Measurements from ENCODE around the gene MUC5AC. TPM values are rescaled to one million over a fixed set of nuclear protein-coding genes. Genes with fewer than 3 reads are reported as not detected.

Gene MUC5AC
- total RNA-seq, 4 donors from 2014 or later: under 0.01 TPM; not detected in 1

- intact Hi-C loops (cut with DNase I): no loop called here
- Histone ChIP-seq H3K27ac (replicated peaks in 1 of 4) (no peak overlapping the region), H3K27me3 (peaks cover 0 to 57% (median 0%) of the 10 kb centered on the region in 4 donors), H3K9me3 (no peaks in the 10 kb centered on the region), H3K4me3 (no peak overlapping the region), H3K4me1 (no peaks in the 10 kb centered on the region), H3K36me3 (no peaks in the 10 kb centered on the region)
- DNase-seq (ENCODE audit: extremely low spot score): no peak
- no peak for TF ChIP-seq POLR2AphosphoS5 (IDR thresholded peaks at IDR 0.05)
- no peak for TF ChIP-seq POLR2A (IDR thresholded peaks at IDR 0.05; ENCODE audit: low read depth)
- WGBS: 85% methylated on average over 21 of the region's 22 CpGs
These were observed 17.9 kb downstream of the MUC5AC start for GRCh38 chr11:1175461-1176223.

GRCh38 chr11:1176224-1177019 lies 18.7 kb downstream of the MUC5AC start:
- DNase-seq (ENCODE audit: extremely low spot score): no peak
- no CpG with 5 or more reads among the region's 32 CpGs for WGBS

GRCh38 chr11:1177020-1177770 lies 19.4 kb downstream of the MUC5AC start:
- TF ChIP-seq POLR2AphosphoS5 (IDR thresholded peaks at IDR 0.05): no peak
- TF ChIP-seq EP300 (IDR thresholded peaks at IDR 0.05): no peak
- no peak for TF ChIP-seq CTCF (IDR thresholded peaks at IDR 0.05)
- no peak for TF ChIP-seq POLR2A (IDR thresholded peaks at IDR 0.05; ENCODE audit: low read depth)
- Histone ChIP-seq H3K4me1 (no peaks in the 10 kb centered on the region), H3K4me3 (no peak overlapping the region), H3K27ac (replicated peaks in 1 of 4) (no peak overlapping the region), H3K9me3 (no peaks in the 10 kb centered on the region), H3K27me3 (peaks cover 0 to 64% (median 0%) of the 10 kb centered on the region in 4 donors), H3K36me3 (no peaks in the 10 kb centered on the region)
- no peak for DNase-seq (ENCODE audit: extremely low spot score)
- WGBS: 89% methylated on average over 17 of the region's 34 CpGs
- intact Hi-C loops (cut with DNase I): no loop called here

More at GRCh38 chr11:1176224-1177019, 18.7 kb downstream of the MUC5AC start:
- no peak for TF ChIP-seq CTCF (IDR thresholded peaks at IDR 0.05)
- TF ChIP-seq POLR2A (IDR thresholded peaks at IDR 0.05; ENCODE audit: low read depth): no peak
- TF ChIP-seq POLR2AphosphoS5 (IDR thresholded peaks at IDR 0.05): no peak
- TF ChIP-seq EP300 (IDR thresholded peaks at IDR 0.05): no peak
- intact Hi-C loops (cut with DNase I): no loop called here
- Histone ChIP-seq H3K27ac (replicated peaks in 1 of 4) (no peak overlapping the region), H3K27me3 (peaks cover 0 to 64% (median 0%) of the 10 kb centered on the region in 4 donors), H3K4me3 (no peak overlapping the region), H3K9me3 (no peaks in the 10 kb centered on the region), H3K36me3 (no peaks in the 10 kb centered on the region), H3K4me1 (no peaks in the 10 kb centered on the region)

GRCh38 chr11:1177771-1178090 lies 20.0 kb downstream of the MUC5AC start:
- intact Hi-C loops (cut with DNase I): no loop called here
- TF ChIP-seq EP300 (IDR thresholded peaks at IDR 0.05): no peak
- no peak for TF ChIP-seq CTCF (IDR thresholded peaks at IDR 0.05)
- no peak for TF ChIP-seq POLR2A (IDR thresholded peaks at IDR 0.05; ENCODE audit: low read depth)
- TF ChIP-seq POLR2AphosphoS5 (IDR thresholded peaks at IDR 0.05): no peak
- DNase-seq (ENCODE audit: extremely low spot score): no peak
- 95% methylated on average over 2 of the region's 12 CpGs for WGBS
- Histone ChIP-seq H3K4me1 (no peaks in the 10 kb centered on the region), H3K27me3 (peaks cover 0 to 64% (median 0%) of the 10 kb centered on the region in 4 donors), H3K27ac (replicated peaks in 1 of 4) (no peak overlapping the region), H3K36me3 (no peaks in the 10 kb centered on the region), H3K9me3 (no peaks in the 10 kb centered on the region), H3K4me3 (no peak overlapping the region)
